IMR-90 (cell line): Measurements from ENCODE around the gene PPOX. TPM values are rescaled to one million over a fixed set of nuclear protein-coding genes. Genes with fewer than 3 reads are reported as not detected.

ENCODE experiments used
- ELK1 ChIP-seq: fragments of 150-350 bp; IDR thresholded peaks from 2 replicates; pipeline ENCODE4 v1.6.1; 2016; ENCODE audit warnings: low read depth, mild to moderate bottlenecking, low read length, moderate library complexity, borderline replicate concordance
- polyA plus RNA-seq, 3 experiments: library from polyadenylated mRNA; depleted of rRNA; stranded (reverse); fragments of >200 nt; gene quantifications; 2 replicates each; pipeline ENCODE4 v1.2.3, GENCODE V29; 2012; ENCODE audit warnings: low replicate concordance in 1 of 3
- total RNA-seq: library from RNA; depleted of rRNA; stranded (reverse); fragments of >200 nt; gene quantifications from 2 replicates; pipeline ENCODE4 v1.2.3, GENCODE V29; 2012

Gene PPOX
- total and polyA plus RNA-seq, 2 of the 4 experiments (the other 2 are of a cell fraction), result 6.1 to 14.3 TPM

GRCh38 chr1:161158316-161159010, 7.8 kb upstream of the PPOX start (continued):
- TF ChIP-seq ELK1, result no peak
